ENCODE measurements around the gene CCNYL1. TPM values are rescaled to one million over a fixed set of nuclear protein-coding genes. Genes with fewer than 3 reads are reported as not detected.

CCNYL1 gene
- total RNA-seq, 2 experiments from 2014 or later: 4.2 to 24.2 TPM

GRCh38 chr2:207748993-207749392 lies 37.6 kb downstream of the CCNYL1 start:
- Histone ChIP-seq H3K79me2 (ENCODE audit: insufficient read depth, low read depth, low read length) (no peaks in the 10 kb centered on the region), H3K36me3 (ENCODE audit: insufficient read depth, low read length) (peaks cover 14% of the 10 kb centered on the region; the same call in 1 of the 2 replicates), H2AFZ (ENCODE audit: low read length) (no peak overlapping the region), H3K4me3 (ENCODE audit: low read depth, low read length, poor library complexity, severe bottlenecking) (no peak overlapping the region), H3K4me2 (ENCODE audit: low read length) (no peak overlapping the region), H3K9me3 (ENCODE audit: low read length) (no peaks in the 10 kb centered on the region), H3K4me1 (ENCODE audit: insufficient read depth, low read length, poor library complexity, severe bottlenecking) (no peaks in the 10 kb centered on the region), H4K20me1 (ENCODE audit: insufficient read depth, low read length) (no peaks in the 10 kb centered on the region), H3K27ac (ENCODE audit: low read depth, low read length, poor library complexity, severe bottlenecking) (no peak overlapping the region), H3K9me2 (ENCODE audit: insufficient read depth, low read length) (no peaks in the 10 kb centered on the region)
- BruUV-seq (replicated peaks): no TSS peak
- TF ChIP-seq, protein P1, sequence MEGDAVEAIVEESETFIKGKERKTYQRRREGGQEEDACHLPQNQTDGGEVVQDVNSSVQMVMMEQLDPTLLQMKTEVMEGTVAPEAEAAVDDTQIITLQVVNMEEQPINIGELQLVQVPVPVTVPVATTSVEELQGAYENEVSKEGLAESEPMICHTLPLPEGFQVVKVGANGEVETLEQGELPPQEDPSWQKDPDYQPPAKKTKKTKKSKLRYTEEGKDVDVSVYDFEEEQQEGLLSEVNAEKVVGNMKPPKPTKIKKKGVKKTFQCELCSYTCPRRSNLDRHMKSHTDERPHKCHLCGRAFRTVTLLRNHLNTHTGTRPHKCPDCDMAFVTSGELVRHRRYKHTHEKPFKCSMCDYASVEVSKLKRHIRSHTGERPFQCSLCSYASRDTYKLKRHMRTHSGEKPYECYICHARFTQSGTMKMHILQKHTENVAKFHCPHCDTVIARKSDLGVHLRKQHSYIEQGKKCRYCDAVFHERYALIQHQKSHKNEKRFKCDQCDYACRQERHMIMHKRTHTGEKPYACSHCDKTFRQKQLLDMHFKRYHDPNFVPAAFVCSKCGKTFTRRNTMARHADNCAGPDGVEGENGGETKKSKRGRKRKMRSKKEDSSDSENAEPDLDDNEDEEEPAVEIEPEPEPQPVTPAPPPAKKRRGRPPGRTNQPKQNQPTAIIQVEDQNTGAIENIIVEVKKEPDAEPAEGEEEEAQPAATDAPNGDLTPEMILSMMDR (conservative IDR thresholded peaks at IDR 0.05; ENCODE audit: low read length): no peak
- intact Hi-C loops (cut with micrococcal nuclease; ENCODE audit: unreplicated experiment): no loop called here
- POLR2A ChIA-PET: interaction anchor here (1.1 to 1.6 kb wide), 2 partner anchors 12 to 23 kb away, joined by 4 to 10 read pairs; no protein-coding TSS in a partner anchor
- CTCF ChIA-PET (ENCODE audit: unreplicated experiment): no interaction called here
- no peak for DNase-seq (ENCODE audit: low spot score)

DNA sequence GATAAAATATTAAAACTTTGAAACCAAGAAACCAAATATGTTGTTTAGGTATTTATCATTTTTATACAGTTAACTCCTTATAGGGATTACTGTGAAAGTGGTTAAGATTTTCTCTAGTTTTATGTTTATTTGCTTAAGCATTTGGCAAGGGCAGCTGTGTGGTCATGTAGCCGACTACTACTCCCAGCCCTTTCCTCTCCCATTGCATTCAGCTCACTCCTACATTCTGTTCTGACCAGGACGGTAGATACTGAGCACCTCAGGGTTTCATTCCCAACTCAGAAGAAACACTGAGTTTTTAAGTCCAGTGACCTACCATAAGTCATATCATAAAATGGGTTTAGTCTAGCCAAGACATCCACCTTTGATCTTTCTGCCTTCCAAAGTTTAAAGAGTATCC lies 38.4 kb downstream of the CCNYL1 start:
- Histone ChIP-seq H3K9me3 (ENCODE audit: low read length) (no peaks in the 10 kb centered on the region), H3K4me3 (ENCODE audit: low read depth, low read length, poor library complexity, severe bottlenecking) (no peak overlapping the region), H4K20me1 (ENCODE audit: insufficient read depth, low read length) (no peaks in the 10 kb centered on the region), H3K4me2 (ENCODE audit: low read length) (no peak overlapping the region), H3K27ac (ENCODE audit: low read depth, low read length, poor library complexity, severe bottlenecking) (no peak overlapping the region), H3K36me3 (ENCODE audit: insufficient read depth, low read length) (peaks cover 14% of the 10 kb centered on the region; the same call in 1 of the 2 replicates), H3K4me1 (ENCODE audit: insufficient read depth, low read length, poor library complexity, severe bottlenecking) (no peaks in the 10 kb centered on the region), H3K79me2 (ENCODE audit: insufficient read depth, low read depth, low read length) (no peaks in the 10 kb centered on the region), H2AFZ (ENCODE audit: low read length) (no peak overlapping the region), H3K9me2 (ENCODE audit: insufficient read depth, low read length) (no peaks in the 10 kb centered on the region)
- ChIA-PET CTCF (ENCODE audit: unreplicated experiment) (no interaction called here), POLR2A (interaction anchor here (0.6 to 1.6 kb wide), 3 partner anchors 11 to 1073 kb away, joined by 3 to 10 read pairs (median 4); no protein-coding TSS in a partner anchor)
- no peak for DNase-seq (ENCODE audit: low spot score)
- TF ChIP-seq, protein P1 (conservative IDR thresholded peaks at IDR 0.05; ENCODE audit: low read length): no peak
- no peak for TF ChIP-seq EZH2phosphoT487 (IDR thresholded peaks at IDR 0.05; ENCODE audit: borderline replicate concordance, low read depth, low read length)
- intact Hi-C loops (cut with micrococcal nuclease; ENCODE audit: unreplicated experiment): no loop called here
- no TSS peak for BruUV-seq (replicated peaks)

DNA sequence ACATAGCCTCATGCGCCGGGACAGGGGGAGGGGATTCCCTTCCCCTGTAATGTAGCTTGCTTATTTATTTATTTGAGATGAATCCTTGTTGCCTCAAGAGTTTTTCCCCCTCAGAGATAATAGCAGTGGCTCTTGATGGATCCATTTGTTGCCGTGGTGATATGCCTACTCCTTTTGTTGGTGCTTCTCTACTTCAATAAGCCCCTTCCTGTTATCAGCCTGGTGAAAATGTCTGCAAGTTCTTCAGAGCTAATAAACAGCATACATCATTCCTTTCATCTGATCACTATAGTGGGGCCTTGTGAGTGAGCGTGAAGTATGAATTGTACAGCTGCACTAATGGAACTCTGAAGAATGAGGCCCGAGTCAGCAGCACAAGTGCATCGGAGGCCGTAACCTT lies 38.9 kb downstream of the CCNYL1 start:
- BruUV-seq (replicated peaks): no TSS peak
- Histone ChIP-seq H4K20me1 (ENCODE audit: insufficient read depth, low read length) (no peaks in the 10 kb centered on the region), H3K36me3 (ENCODE audit: insufficient read depth, low read length) (peaks cover 14% of the 10 kb centered on the region; the same call in 1 of the 2 replicates), H3K9me3 (ENCODE audit: low read length) (no peaks in the 10 kb centered on the region), H3K27ac (ENCODE audit: low read depth, low read length, poor library complexity, severe bottlenecking) (no peak overlapping the region), H3K9me2 (ENCODE audit: insufficient read depth, low read length) (no peaks in the 10 kb centered on the region), H3K4me2 (ENCODE audit: low read length) (no peak overlapping the region), H3K4me3 (ENCODE audit: low read depth, low read length, poor library complexity, severe bottlenecking) (no peak overlapping the region), H3K79me2 (ENCODE audit: insufficient read depth, low read depth, low read length) (no peaks in the 10 kb centered on the region), H2AFZ (ENCODE audit: low read length) (no peak overlapping the region), H3K4me1 (ENCODE audit: insufficient read depth, low read length, poor library complexity, severe bottlenecking) (no peaks in the 10 kb centered on the region)
- TF ChIP-seq EZH2phosphoT487 (IDR thresholded peaks at IDR 0.05; ENCODE audit: borderline replicate concordance, low read depth, low read length): no peak
- TF ChIP-seq, protein P1 (conservative IDR thresholded peaks at IDR 0.05; ENCODE audit: low read length): no peak
- DNase-seq (ENCODE audit: low spot score): no peak
- ChIA-PET POLR2A (interaction anchor here (0.6 to 1.6 kb wide), 3 partner anchors 10 to 1072 kb away, joined by 3 to 10 read pairs (median 4); no protein-coding TSS in a partner anchor), CTCF (ENCODE audit: unreplicated experiment) (no interaction called here)
- intact Hi-C loops (cut with micrococcal nuclease; ENCODE audit: unreplicated experiment): no loop called here
